HG03521 (cell line): Measurements from ENCODE around the gene IL17D.
"Not testable (repeated sequence)": the region's sequence is repeated elsewhere in the genome, so short reads cannot be mapped to it uniquely, and the experiment has no call there.

Experiments
- ATAC-seq: cut with Tn5 transposase; IDR thresholded peaks from one replicate; pipeline ENCODE4 v1.9.1; 2021; ENCODE audit warnings: mild to moderate bottlenecking, moderate library complexity; ENCODE audit not compliant: unreplicated experiment

The IL17D gene

DNA sequence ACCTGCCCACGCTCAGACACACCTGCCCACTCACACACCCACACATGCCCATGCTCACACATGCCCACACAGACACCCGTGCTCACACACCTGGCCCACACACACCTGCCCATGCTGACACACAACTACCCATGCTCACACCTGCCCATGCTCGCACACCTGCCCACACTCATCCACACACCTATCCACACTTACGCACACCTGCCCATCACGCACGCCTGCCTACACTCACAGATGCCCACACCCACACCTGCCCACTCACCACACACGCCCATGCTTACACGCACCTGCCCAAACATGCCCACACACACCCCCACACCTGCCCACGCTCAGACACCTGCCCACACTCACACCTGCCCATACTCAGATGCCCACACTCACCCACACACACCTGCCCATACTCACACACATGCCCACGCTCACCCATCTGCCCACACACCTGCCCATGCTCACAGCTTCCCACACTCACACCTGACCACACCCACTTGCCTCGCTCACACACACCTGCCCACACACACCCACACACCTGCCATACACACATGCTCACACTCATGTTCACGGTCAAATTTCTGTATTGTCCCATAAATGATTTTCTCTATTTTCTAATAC lies 15.6 kb downstream of the IL17D start:
- no peak for ATAC-seq

DNA sequence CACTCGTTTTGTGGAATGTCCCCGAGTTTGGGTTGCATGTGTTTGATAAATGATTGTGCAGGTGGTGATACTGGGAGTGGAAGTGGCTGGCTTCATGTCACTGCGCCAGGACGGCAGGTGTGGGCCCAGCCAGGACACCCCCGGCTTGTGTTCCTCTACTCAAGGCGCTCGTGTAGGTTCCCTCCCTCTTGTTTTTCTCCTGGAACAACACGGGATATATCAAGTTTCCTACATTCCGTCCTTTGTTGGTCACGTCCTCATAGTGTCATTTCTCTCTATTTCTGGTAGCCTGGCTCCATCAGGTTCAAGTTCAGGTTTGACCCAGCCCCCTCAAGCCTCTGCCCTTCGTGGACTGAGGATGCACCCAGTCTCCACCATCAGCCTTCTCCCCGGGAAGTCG lies 16.3 kb downstream of the IL17D start:
- ATAC-seq, result no peak

DNA sequence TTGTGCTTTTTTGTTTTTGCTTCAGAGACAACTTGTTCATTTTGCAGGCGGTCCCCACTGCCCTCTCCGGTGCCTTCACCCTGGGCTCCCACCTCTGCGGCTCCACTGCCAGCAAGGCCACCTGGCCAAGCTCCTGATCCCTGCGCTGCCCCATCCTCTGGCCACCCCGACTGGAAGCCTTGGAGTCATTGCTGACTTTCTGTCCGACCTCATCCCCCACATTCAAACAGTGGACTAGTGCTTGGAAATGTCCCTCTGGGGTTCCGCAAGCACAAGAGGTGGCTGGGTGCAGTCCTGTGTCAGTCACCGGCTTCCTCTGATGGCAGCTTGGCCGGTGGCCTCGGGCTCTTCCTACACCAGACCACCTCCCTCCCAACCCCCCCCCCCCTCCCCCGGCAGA lies 17.0 kb downstream of the IL17D start:
- ATAC-seq, result no peak

DNA sequence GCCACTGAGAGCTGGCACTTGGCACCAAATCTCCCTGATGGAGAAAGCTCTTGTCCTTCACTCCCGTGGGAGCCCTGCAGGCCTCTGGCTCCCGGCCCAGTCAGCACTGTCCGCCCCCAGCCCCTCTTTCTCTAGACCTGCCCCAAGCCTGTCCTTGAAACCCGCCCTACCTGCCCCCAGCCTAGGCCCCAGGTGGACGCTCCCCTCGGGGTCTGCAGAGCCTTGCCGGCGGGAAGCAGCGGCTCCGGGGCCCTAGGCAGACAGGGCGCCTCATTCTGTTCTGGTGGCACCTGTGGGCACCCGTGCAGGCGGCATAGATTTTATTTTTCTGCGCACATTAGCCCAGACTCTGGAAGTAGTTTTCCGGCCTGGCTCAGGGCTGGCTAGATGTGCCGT lies 17.6 kb downstream of the IL17D start:
- no peak for ATAC-seq

DNA sequence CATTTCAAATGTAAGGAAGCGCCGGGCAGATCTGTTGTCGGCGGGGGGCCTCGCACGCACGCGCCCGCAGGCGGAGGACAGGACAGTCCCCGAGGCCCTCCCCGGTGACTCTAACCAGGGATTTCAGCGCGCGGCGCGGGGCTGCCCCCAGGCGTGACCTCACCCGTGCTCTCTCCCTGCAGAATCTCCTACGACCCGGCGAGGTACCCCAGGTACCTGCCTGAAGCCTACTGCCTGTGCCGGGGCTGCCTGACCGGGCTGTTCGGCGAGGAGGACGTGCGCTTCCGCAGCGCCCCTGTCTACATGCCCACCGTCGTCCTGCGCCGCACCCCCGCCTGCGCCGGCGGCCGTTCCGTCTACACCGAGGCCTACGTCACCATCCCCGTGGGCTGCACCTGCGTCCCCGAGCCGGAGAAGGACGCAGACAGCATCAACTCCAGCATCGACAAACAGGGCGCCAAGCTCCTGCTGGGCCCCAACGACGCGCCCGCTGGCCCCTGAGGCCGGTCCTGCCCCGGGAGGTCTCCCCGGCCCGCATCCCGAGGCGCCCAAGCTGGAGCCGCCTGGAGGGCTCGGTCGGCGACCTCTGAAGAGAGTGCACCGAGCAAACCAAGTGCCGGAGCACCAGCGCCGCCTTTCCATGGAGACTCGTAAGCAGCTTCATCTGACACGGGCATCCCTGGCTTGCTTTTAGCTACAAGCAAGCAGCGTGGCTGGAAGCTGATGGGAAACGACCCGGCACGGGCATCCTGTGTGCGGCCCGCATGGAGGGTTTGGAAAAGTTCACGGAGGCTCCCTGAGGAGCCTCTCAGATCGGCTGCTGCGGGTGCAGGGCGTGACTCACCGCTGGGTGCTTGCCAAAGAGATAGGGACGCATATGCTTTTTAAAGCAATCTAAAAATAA lies 18.2 kb downstream of the IL17D start:
- no peak for ATAC-seq

DNA sequence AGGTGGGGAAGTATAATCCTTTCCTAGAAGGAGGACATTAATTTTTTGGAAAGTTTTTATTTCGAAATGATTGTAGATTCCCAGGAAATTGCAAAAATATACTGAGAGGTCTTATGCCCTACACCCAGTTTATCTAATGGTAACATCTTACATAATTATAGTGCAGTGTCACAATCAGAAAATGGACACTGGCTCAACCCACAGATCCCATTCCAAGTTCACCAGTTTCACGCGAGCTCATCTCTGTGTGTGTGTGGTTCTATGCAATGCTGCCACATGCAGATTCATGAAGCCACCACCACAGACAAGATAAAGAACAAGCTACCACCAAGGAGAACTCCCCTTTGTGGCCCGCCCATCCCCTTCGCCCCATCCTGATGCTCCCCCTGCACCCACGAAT lies 24.4 kb downstream of the IL17D start:
- no peak for ATAC-seq

DNA sequence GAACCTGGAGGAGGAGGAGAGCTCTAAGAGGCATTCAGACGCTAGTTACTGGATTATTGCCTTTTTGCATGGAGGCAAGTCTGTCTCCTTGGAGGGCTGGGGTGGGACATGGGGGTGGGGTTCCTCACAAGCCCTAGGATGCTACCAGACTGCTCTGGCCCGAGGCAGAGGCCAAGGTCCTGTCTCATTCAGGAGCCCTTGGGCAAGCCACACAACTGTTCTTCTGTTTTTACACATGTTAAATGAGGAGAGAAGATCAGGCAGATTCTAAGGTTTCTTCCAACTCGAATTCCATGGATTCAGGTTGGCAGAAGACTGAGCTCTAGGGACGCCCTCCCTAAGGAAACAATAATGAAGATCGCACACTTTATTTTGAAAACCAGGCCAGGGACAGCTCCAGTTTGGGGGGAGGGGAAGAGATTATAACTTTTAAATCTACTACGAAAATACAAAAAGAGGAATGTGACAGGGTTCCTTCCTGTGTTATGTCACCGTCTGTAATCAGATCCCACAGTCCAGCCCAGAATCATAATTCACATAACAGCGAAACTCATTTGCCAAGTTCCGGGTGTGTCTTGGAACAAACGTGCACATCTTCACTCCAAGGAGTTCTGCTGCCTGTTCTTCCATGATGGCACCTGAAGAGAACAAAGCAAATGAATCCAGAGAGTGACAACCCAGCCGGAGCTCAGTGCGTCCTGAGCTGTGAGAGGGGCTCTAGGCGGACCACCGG lies 25.2 kb downstream of the IL17D start:
- ATAC-seq, result no peak

DNA sequence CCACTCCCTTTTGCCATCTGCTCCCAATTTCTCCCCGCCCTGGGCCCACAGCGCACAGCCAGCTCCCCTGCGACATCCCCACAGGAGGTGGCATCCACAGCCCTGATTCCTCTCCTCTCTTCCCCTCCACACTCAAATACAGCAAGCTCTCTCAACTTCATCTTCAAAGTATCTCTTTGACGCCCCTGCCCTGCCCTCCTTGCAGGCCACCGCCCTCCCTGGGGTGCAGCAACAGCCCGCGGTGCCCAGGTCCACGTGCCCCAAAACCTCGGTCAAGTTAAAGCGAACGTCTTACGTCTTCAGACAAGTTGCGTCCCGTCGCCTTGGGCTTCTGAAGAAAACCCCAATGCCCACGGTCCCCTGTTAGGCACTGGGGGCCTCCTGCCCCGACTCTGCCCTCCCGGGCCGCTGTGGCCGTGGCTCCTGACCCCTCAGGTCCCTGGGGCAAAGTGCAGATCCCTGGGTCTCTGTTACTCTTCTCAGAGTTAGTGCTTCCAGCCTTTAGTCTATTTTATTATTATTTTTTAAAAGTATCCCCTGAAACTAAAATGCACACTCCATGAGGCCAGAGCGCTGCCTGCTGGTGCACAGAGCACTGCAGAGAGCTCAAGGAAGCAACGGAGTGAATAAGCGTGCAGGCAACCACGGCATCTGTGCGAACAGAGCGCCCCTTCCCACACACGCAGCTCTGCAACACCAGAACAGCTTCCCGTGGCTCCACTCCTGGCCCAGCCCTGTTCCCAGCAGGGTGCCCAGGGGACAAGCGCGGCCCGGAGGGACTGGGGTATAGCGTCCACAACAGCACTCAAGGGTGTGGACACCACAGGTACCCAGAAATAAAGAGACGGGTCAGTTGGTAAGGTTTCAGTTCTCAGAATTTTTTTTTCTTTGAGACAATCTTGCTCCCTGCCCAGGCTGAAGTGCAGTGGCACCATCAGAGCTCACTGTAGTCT lies 26.4 kb downstream of the IL17D start:
- no peak for ATAC-seq

DNA sequence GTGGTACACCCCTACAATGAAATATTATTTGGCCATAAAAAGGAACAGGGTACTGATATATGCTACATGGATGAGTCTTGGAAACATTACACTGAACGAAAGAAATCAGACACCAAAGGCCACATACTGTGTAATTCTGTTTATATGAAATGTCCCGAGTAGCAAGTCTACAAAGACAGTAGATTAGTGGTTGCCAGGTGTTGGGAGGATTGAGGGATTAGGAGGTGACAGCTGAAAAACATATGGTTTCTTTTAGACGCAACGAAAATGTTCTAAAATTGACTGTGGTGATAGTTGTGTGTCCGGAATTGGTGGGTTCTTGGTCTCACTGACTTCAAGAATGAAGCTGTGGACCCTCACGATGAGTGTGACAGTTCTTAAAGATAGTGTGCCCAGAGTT lies 35.1 kb downstream of the IL17D start:
- ATAC-seq, result no peak

DNA sequence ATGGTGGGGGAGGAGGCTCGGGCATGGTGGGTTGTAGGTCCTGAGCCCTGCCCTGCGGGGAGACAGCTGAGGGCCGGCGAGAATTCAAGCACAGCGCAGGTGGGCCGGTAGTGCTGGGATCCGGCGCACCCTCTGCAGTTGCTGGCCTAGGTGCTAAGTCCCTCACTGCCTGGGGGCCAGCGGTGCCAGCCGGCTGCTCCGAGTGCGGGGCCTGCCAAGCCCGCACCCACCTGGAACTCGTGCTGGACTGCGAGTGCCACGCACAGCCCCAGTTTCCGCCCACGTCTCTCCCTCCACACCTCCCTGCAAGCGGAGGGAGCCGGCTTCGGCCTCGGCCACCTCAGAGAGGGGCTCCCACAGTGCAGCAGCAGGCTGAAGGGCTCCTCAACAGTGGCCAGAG lies 36.5 kb downstream of the IL17D start:
- ATAC-seq, result no peak

DNA sequence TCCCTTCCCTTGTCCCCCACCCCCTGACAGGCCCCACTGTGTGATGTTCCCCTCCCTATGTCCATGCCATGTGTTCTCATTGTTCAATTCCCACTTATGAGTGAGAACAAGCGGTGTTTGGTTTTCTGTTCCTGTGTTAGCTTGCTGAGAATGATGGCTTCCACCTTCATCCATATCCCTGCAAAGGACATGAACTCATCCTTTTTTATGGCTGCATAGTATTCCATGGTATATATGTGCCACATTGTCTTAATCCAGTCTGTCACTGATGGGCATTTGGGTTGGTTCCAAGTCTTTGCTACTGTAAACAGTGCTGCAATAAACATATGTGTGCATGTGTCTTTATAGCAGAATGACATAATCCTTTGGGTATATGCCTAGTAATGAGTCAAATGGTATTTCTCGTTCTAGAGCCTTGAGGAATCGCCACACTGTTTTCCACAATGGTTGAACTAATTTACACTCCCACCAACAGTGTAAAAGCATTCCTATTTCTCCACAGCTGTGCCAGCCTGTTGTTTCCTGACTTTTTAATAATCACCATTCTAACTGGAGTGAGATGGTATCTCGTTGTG lies 40.4 kb downstream of the IL17D start:
- not testable (repeated sequence) for ATAC-seq

DNA sequence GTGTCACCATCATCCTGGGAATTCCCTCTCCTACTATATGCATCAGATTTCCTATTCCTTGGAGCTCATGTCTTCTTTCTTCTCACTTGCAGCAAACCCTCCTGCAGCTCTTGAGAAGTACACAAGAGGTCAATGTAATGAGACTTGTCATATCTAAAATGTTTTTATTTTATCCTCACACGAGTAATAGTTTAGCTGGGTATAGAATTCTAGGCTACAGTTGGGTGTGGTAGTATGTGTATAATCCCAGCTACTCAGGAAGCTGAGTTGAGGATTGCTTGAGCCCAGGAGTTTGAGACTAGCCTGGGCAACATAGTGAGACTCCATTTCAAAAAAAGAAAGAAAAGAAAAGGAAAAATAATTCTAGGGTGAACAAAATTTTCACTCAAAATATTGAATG lies 45.9 kb downstream of the IL17D start:
- no peak for ATAC-seq

DNA sequence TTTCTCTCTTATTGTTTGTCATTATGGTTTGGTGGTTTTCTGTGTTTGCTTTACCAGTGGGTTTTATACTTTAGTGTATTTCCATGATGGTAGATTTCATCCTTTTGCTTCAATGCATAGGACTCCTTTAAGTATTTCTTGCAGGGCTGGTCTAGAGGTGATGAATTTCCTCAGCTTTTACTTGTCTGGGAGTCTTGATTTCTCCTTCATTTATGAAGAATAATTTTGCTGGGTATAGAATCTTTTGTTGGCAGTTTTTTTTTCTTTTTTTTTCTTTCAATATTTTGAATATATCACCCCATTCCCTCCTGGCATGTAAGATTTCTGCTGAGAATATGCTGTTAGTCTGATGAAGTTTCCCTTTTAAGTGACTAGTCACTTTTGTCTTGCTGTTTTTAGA lies 50.5 kb downstream of the IL17D start:
- no peak for ATAC-seq

DNA sequence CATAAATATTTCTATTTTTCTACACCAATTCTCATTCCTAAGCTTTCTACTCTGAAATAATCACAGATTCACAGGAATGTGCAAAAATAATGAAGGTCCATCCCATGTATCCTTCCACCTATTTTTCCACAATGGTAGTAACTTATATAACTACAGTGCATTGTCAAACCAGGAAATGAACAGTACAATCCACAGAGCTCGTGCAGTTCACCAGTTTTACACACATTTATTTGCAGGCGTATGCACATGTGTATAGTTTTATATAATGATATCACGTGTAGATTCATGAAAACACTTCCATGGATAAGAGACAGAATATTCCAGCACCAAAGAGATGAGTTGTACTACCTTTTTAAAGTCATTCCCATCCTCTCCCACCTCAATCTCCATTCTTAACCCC lies 57.4 kb downstream of the IL17D start:
- no peak for ATAC-seq

DNA sequence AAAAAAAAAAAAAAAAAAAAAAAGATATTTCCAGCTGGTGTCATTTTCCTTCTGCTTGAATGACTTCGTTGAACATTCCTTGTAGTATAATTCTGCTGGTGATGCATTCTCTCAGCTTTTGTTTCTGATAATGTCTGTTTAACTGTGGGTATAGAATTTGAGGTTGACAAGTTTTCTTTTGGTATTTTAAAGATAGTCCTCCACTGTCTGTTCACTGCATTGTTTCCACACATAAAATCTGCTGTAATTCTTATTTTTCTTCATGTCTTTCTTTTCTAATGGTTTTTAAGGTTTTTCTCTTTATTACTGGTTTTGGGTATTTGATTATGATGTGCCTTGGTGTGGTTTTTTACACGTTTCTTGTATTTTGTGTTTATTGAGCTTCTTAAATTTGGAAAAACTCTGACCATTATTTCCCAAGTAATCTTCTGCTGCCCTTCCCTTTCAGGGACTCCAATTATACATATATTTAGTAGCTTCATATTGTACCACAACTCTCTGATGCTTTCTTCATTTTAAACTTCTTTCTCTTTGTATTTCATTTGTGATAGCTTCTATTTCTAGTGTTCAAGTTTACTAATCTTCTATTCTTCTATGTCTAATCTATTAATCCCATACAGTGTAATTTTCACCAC lies 63.9 kb downstream of the IL17D start:
- no peak for ATAC-seq

DNA sequence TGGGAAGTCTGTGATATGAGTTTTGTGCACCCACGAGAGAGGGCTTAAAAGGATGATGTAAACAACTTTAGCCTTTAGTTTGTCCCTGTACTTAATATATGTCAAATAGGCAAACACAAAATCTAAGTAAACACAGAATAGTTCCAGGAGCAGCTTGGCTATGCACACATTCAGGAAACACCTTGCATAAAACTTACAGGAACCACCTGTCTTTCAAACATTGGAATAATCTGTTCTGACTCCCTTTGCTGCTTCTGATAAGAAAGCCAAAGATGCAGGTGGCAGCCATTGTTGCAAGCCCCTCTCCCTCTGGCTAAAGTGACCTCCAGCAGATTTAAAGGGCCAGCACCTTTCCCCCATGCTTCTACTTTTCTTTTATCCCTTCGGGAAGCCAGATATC lies 65.6 kb downstream of the IL17D start:
- ATAC-seq, result no peak

DNA sequence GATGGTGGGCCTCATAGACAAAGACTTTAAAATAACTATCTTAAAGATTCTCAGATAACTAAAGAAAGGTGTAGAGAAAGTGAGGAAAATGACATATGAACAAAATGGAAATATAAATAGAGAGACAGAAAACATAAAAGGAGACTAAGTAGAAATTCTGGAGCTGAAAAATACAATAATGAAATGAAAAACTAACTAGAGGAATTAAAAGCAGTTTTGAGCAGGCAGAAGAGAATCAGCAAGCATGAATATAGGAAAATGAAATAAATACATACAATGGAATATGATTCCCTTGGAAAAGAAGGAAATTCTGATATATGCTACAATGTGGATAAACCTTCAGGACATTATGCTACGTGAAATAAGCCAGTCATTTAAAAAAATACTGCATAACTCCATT lies 66.3 kb downstream of the IL17D start:
- ATAC-seq, result no peak
